K562 (cell line): ENCODE measurements around the gene RNF167. TPM values are rescaled to one million over a fixed set of nuclear protein-coding genes. Genes with fewer than 3 reads are reported as not detected.

ENCODE experiments used
- ATF1 ChIP-seq, 2 experiments: fragments of 450-650 bp in 1 of 2; IDR thresholded peaks; 2 replicates each; pipeline ENCODE4 v1.6.1; 2016; ENCODE audit warnings: missing compliant biosample characterization in 1 of 2, missing genetic modification characterization in 1 of 2
- BRF2 ChIP-seq: IDR thresholded peaks from 3 replicates; pipeline ENCODE4 v1.6.1; 2011; ENCODE audit warnings: borderline replicate concordance, mild to moderate bottlenecking; ENCODE audit not compliant: insufficient read length, insufficient read depth
- C11orf30 ChIP-seq: fragments of 450-650 bp; IDR thresholded peaks from 2 replicates; pipeline ENCODE4 v1.6.1; 2016; ENCODE audit warnings: low read depth, mild to moderate bottlenecking
- CLOCK ChIP-seq: fragments of 250-450 bp; sonication (Bioruptor Pico); IDR thresholded peaks from 2 replicates; pipeline ENCODE4 v1.4.0; 2020; ENCODE audit warnings: mild to moderate bottlenecking, moderate library complexity, borderline replicate concordance
- CTBP1 ChIP-seq: fragments of 450-650 bp; IDR thresholded peaks from 2 replicates; pipeline ENCODE4 v1.6.1; 2016; ENCODE audit warnings: borderline replicate concordance
- DNMT1 ChIP-seq: fragments of 450-650 bp; IDR thresholded peaks from 2 replicates; pipeline ENCODE4 v1.6.1; 2016; ENCODE audit warnings: antibody characterized with exemption, mild to moderate bottlenecking
- E2F8 ChIP-seq: fragments of 450-650 bp; IDR thresholded peaks from 2 replicates; pipeline ENCODE4 v1.7.1; 2018; ENCODE audit warnings: mild to moderate bottlenecking, low read depth; ENCODE audit not compliant: partially characterized antibody
- MEIS2 ChIP-seq: fragments of 450-650 bp; IDR thresholded peaks from 2 replicates; pipeline ENCODE4 v1.6.1; 2014; ENCODE audit warnings: mild to moderate bottlenecking; ENCODE audit not compliant: partially characterized antibody
- NFE2L1 ChIP-seq: fragments of 450-650 bp; IDR thresholded peaks from 2 replicates; pipeline ENCODE4 v1.6.1; 2016; ENCODE audit warnings: missing genetic modification characterization, low read depth, mild to moderate bottlenecking, missing compliant biosample characterization, moderate library complexity, borderline replicate concordance
- SNAPC5 ChIP-seq: fragments of 250-450 bp; sonication (Bioruptor Pico); IDR thresholded peaks from 2 replicates; pipeline ENCODE4 v1.8.0; 2021; ENCODE audit warnings: moderate library complexity, mild to moderate bottlenecking, inconsistent platforms
- SP1 ChIP-seq: sonication (generic); formaldehyde crosslinking; IDR thresholded peaks from 2 replicates; pipeline ENCODE4 v1.8.1; 2022; ENCODE audit warnings: mild to moderate bottlenecking, missing genetic modification reagents
- SPI1 ChIP-seq: IDR thresholded peaks from 2 replicates; pipeline ENCODE4 v1.6.1; 2011; ENCODE audit warnings: low read depth, low read length, control low read depth, borderline replicate concordance
- TCF15 ChIP-seq: fragments of 250-450 bp; sonication (Bioruptor Pico); IDR thresholded peaks from 2 replicates; pipeline ENCODE4 v1.8.0; 2022; ENCODE audit warnings: moderate library complexity, mild to moderate bottlenecking, inconsistent platforms
- WHSC1 ChIP-seq: IDR thresholded peaks from one replicate; pipeline ENCODE4 v1.6.1; 2012; ENCODE audit warnings: low read length, control low read depth, inconsistent platforms
- ZBTB12 ChIP-seq: fragments of 250-450 bp; sonication (Bioruptor Pico); IDR thresholded peaks from 2 replicates; pipeline ENCODE4 v1.4.0; 2020
- ZNF121 ChIP-seq: sonication (generic); formaldehyde crosslinking; conservative IDR thresholded peaks from 2 replicates; pipeline ENCODE4 v1.8.0; 2022; ENCODE audit warnings: missing genetic modification reagents
- ZNF217 ChIP-seq: sonication (generic); formaldehyde crosslinking; IDR thresholded peaks from 2 replicates; pipeline ENCODE4 v1.8.0; 2022; ENCODE audit warnings: mild to moderate bottlenecking, missing genetic modification reagents
- ZNF24 ChIP-seq: fragments of 450-650 bp; IDR thresholded peaks from 2 replicates; pipeline ENCODE4 v1.6.1; 2016
- ZNF274 ChIP-seq: IDR thresholded peaks from 2 replicates; pipeline ENCODE4 v1.6.1; 2011; ENCODE audit warnings: low read depth, mild to moderate bottlenecking, low read length, moderate library complexity, borderline replicate concordance
- ZNF79 ChIP-seq: fragments of 250-450 bp; sonication (Bioruptor Pico); IDR thresholded peaks from 2 replicates; pipeline ENCODE4 v1.4.0; 2020; ENCODE audit warnings: low read depth, mild to moderate bottlenecking, moderate library complexity
- polyA plus RNA-seq, 8 experiments: library from polyadenylated mRNA; depleted of rRNA in 4 of 8; stranded (reverse) in 5 of 8; unstranded in 3 of 8; fragments of >200 nt; fragmentation: Nextera tagmentation in 2 of 8; fragmentation: Illumina TruSeq in 1 of 8; extraction: Ambion mirVana in 2 of 8; extraction: Trizol in 1 of 8; gene quantifications; 2 replicates each; pipeline versions ENCODE4 v1.2.1 to v1.2.3, GENCODE V29; 2011 to 2014; ENCODE audit warnings: inconsistent platforms in 1 of 8, missing spikeins in 1 of 8
- total RNA-seq, 7 experiments: library from RNA; depleted of rRNA in 6 of 7; stranded (reverse); fragments of >200 nt in 6 of 7; fragmentation: Illumina TruSeq in 2 of 7; extraction: Trizol in 2 of 7; gene quantifications; 2 replicates each; pipeline versions ENCODE4 v1.2.1 to v1.2.3, GENCODE V29; 2011 to 2021; ENCODE audit warnings: low replicate concordance in 1 of 7

The RNF167 gene
- total and polyA plus RNA-seq, 9 of the 15 experiments (the other 6 are each of a cell fraction or from before 2014, with no cell fraction given) = 16.5 to 143 (median 45.5) TPM

- TF ChIP-seq BRF2 (no peak), CLOCK (CRISPR knock-in tag) (no peak), MEIS2 (peak; percentile 85), ZNF79 (CRISPR knock-in tag) (no peak), NFE2L1 (tag) (no peak), WHSC1 (no peak), ZNF217 (no peak), ZNF24 (no peak), SNAPC5 (CRISPR knock-in tag) (no peak), SP1 (CRISPR knock-in tag) (peak; percentile 45; the same call in 1 of the 2 replicates), TCF15 (CRISPR knock-in tag) (no peak), CTBP1 (peak; percentile 93), ZBTB12 (CRISPR knock-in tag) (no peak), ATF1 (CRISPR knock-in tag; IDR thresholded peaks at IDR 0.05) (no peak), ATF1 (tag; IDR thresholded peaks at IDR 0.05) (peak; percentile 32; the same call in 1 of the 2 replicates), ZNF121 (CRISPR knock-in tag) (no peak), E2F8 (no peak), ZNF274 (no peak), C11orf30 (peak; percentile 69), SPI1 (no peak), DNMT1 (no peak)
Measured at GRCh38 chr17:4939796-4940554, at the start of gene RNF167, which contains the start of gene SLC25A11 (continued).
